GM12878 (cell line): ENCODE data around the gene DGKB. TPM values are rescaled to one million over a fixed set of nuclear protein-coding genes. Genes with fewer than 3 reads are reported as not detected.

Experiments
- ATAC-seq: fragments of 200-7000 bp; cut with Tn5 transposase; 3 replicates; pipeline ENCODE4 v1.9.1; 2020; ENCODE audit warnings: mild to moderate bottlenecking, moderate library complexity
- BruUV-seq: library from RNA; stranded (reverse); fragments of 400-500 nt; replicated peaks from 2 replicates; lab custom pipeline; 2021; lab: Mats Ljungman, UMichigan
- CTCF ChIA-PET: fragments of 300-600 bp; sonication (Branson Sonifier 250); formaldehyde crosslinking; extraction: SDS; loops from one replicate; lab custom pipeline; 2021; ENCODE audit warnings: inconsistent platforms; lab: Yijun Ruan, JAX
- POLR2A ChIA-PET: fragments of 350-600 bp; formaldehyde crosslinking; extraction: SDS; loops from one replicate; lab custom pipeline; 2021; ENCODE audit warnings: inconsistent platforms; lab: Charles Lee
- RAD21 ChIA-PET: fragments of 300-600 bp; sonication (Branson Sonifier 250); formaldehyde crosslinking; loops from one replicate; lab custom pipeline; 2023; ENCODE audit warnings: antibody characterized with exemption; ENCODE audit not compliant: unreplicated experiment; lab: Charles Lee
- SMC1A ChIA-PET: fragments of 300-600 bp; sonication (Branson Sonifier 250); formaldehyde crosslinking; loops from one replicate; lab custom pipeline; 2023; ENCODE audit not compliant: unreplicated experiment, uncharacterized antibody; lab: Charles Lee
- DNase-seq: peaks from one replicate; pipeline ENCODE4 v3.0.0-alpha.2; 2011; ENCODE audit warnings: low read depth, low spot score
- FAIRE-seq: peaks from 3 replicates; lab custom pipeline; 2011; peaks lifted over from hg19 to GRCh38; lab: Jason Lieb, UNC
- H2AFZ ChIP-seq: 2 replicates; pipeline ENCODE4 v1.6.0; 2011; ENCODE audit warnings: low read depth, low read length, control low read depth; ENCODE audit not compliant: control insufficient read depth
- H3K27ac ChIP-seq: 2 replicates; pipeline ENCODE4 v1.5.1; 2011; ENCODE audit warnings: control low read depth; ENCODE audit not compliant: control insufficient read depth, insufficient read depth
- H3K27me3 ChIP-seq, 2 experiments: replicated peaks in 1 of 2; 2 replicates each; pipeline versions ENCODE4 v1.6.0 to v1.6.1; 2011; ENCODE audit warnings: low read length in 1 of 2; ENCODE audit not compliant: control insufficient read depth in 2 of 2, insufficient read depth in 2 of 2
- H3K36me3 ChIP-seq, 2 experiments: 2 replicates each; pipeline ENCODE4 v1.5.1; 2011; ENCODE audit warnings: low read length in 1 of 2; ENCODE audit not compliant: control insufficient read depth in 2 of 2, insufficient read depth in 2 of 2
- H3K4me1 ChIP-seq: 2 replicates; pipeline ENCODE4 v1.6.1; 2011; ENCODE audit warnings: mild to moderate bottlenecking, low read length, moderate library complexity, mixed read lengths; ENCODE audit not compliant: control insufficient read depth, insufficient read depth
- H3K4me2 ChIP-seq: 2 replicates; pipeline ENCODE4 v1.6.0; 2011; ENCODE audit warnings: control low read depth; ENCODE audit not compliant: control insufficient read depth, insufficient read depth
- H3K4me3 ChIP-seq: fragments of 200-600 bp; sonication (generic); 2 replicates; pipeline ENCODE4 v1.5.1; 2016
- H3K79me2 ChIP-seq: 2 replicates; pipeline ENCODE4 v1.6.0; 2011; ENCODE audit warnings: low read length; ENCODE audit not compliant: control insufficient read depth, insufficient read depth
- H3K9ac ChIP-seq: 2 replicates; pipeline ENCODE4 v1.8.0; 2011; ENCODE audit warnings: low read length, control low read depth, mixed read lengths; ENCODE audit not compliant: control insufficient read depth, insufficient read depth
- H3K9me3 ChIP-seq: replicated peaks from 3 replicates; pipeline ENCODE4 v1.5.1; 2011; ENCODE audit warnings: mild to moderate bottlenecking, low read length; ENCODE audit not compliant: control insufficient read depth, insufficient read depth
- H4K20me1 ChIP-seq: 2 replicates; pipeline ENCODE4 v1.6.0; 2011; ENCODE audit not compliant: control insufficient read depth, insufficient read depth
- FOS ChIP-seq: IDR thresholded peaks from 3 replicates; pipeline ENCODE4 v1.6.1; 2011; ENCODE audit warnings: borderline replicate concordance; ENCODE audit not compliant: insufficient read length; ENCODE audit errors: extremely low read depth
- HDGF ChIP-seq: fragments of 450-650 bp; IDR thresholded peaks from 2 replicates; pipeline ENCODE4 v1.6.1; 2016; ENCODE audit warnings: antibody characterized with exemption
- IRF5 ChIP-seq: fragments of 450-650 bp; IDR thresholded peaks from 2 replicates; pipeline ENCODE4 v1.6.1; 2017; ENCODE audit warnings: borderline replicate concordance
- JUNB ChIP-seq: IDR thresholded peaks from 2 replicates; pipeline ENCODE4 v1.6.1; 2016; ENCODE audit warnings: antibody characterized with exemption, mild to moderate bottlenecking
- LARP7 ChIP-seq: fragments of 450-650 bp; IDR thresholded peaks from 2 replicates; pipeline ENCODE4 v1.6.1; 2017; ENCODE audit warnings: mild to moderate bottlenecking
- MXI1 ChIP-seq: fragments of 150-350 bp; IDR thresholded peaks from 2 replicates; pipeline ENCODE4 v1.6.1; 2011; ENCODE audit warnings: low read depth, mild to moderate bottlenecking, inconsistent platforms, low read length, improper control_type of control experiment
- NR2C1 ChIP-seq: fragments of 450-650 bp; IDR thresholded peaks from 2 replicates; pipeline ENCODE4 v1.6.1; 2017; ENCODE audit warnings: antibody characterized with exemption, mild to moderate bottlenecking, moderate library complexity
- PAX8 ChIP-seq: fragments of 450-650 bp; IDR thresholded peaks from 2 replicates; pipeline ENCODE4 v1.6.1; 2017; ENCODE audit warnings: mild to moderate bottlenecking, moderate library complexity
- POLR2A ChIP-seq: IDR thresholded peaks from 2 replicates; pipeline ENCODE4 v1.6.1; 2011; ENCODE audit warnings: low read depth, mild to moderate bottlenecking, low read length
- SIN3A ChIP-seq: IDR thresholded peaks from 2 replicates; pipeline ENCODE4 v1.6.1; 2012; ENCODE audit warnings: low read depth, low read length, improper control_type of control experiment
- SMAD1 ChIP-seq: fragments of 450-650 bp; IDR thresholded peaks from 2 replicates; pipeline ENCODE4 v1.6.1; 2018; ENCODE audit warnings: mild to moderate bottlenecking, low read depth; ENCODE audit not compliant: partially characterized antibody
- SMARCA5 ChIP-seq: fragments of 450-650 bp; IDR thresholded peaks from 2 replicates; pipeline ENCODE4 v1.6.1; 2017; ENCODE audit warnings: mild to moderate bottlenecking
- SPI1 ChIP-seq: IDR thresholded peaks from 2 replicates; pipeline ENCODE4 v1.6.1; 2011; ENCODE audit warnings: low read depth, mild to moderate bottlenecking, low read length, moderate library complexity, borderline replicate concordance; ENCODE audit not compliant: insufficient read depth
- SREBF2 ChIP-seq: IDR thresholded peaks from 2 replicates; pipeline ENCODE4 v1.6.1; 2012; ENCODE audit warnings: mild to moderate bottlenecking, low read length
- STAT1 ChIP-seq: fragments of 450-650 bp; conservative IDR thresholded peaks from 2 replicates; pipeline ENCODE4 v1.6.1; 2014; ENCODE audit warnings: antibody characterized with exemption, mild to moderate bottlenecking
- STAT3 ChIP-seq: IDR thresholded peaks from 2 replicates; pipeline ENCODE4 v1.6.1; 2011; ENCODE audit warnings: low read depth, low read length, improper control_type of control experiment
- WRNIP1 ChIP-seq: IDR thresholded peaks from 2 replicates; pipeline ENCODE4 v1.6.1; 2011; ENCODE audit warnings: low read depth, low read length, improper control_type of control experiment, borderline replicate concordance
- WGBS: methylation state at CpG from one replicate; pipeline ENCODE4 v1.1.6; 2016; ENCODE audit warnings: low lambda C conversion rate; ENCODE audit not compliant: insufficient replicate concordance, insufficient coverage; ENCODE audit errors: missing lambda C conversion rate; 5-methylcytosine and 5-hydroxymethylcytosine counted together
- in situ Hi-C: fragments of 300-500 bp; cut with MboI; formaldehyde crosslinking; loops from 9 replicates; pipeline ENCODE4 v1.14.3; 2018; ENCODE audit warnings: mixed read lengths
- intact Hi-C: fragments of 100-400 bp; cut with micrococcal nuclease; formaldehyde crosslinking; loops from one replicate; pipeline ENCODE4 v1.14.2; 2022; ENCODE audit not compliant: unreplicated experiment
- polyA plus RNA-seq, 11 experiments: library from polyadenylated mRNA; depleted of rRNA in 4 of 11; unstranded in 6 of 11; stranded (reverse) in 5 of 11; fragments of >200 nt; fragmentation: Nextera tagmentation in 4 of 11; fragmentation: Illumina TruSeq in 1 of 11; extraction: Ambion mirVana in 4 of 11; extraction: Trizol in 1 of 11; gene quantifications; 1 replicate in 1 of 11; 2 replicates in 10 of 11; pipeline versions ENCODE4 v1.2.1 to v1.2.3, GENCODE V29; 2011 to 2016; ENCODE audit warnings: inconsistent platforms in 2 of 11, missing spikeins in 2 of 11, low read depth in 1 of 11
- total RNA-seq, 4 experiments: library from RNA; depleted of rRNA in 3 of 4; stranded (reverse); fragments of >200 nt in 3 of 4; fragmentation: Illumina TruSeq in 1 of 4; extraction: Trizol in 1 of 4; gene quantifications; 2 replicates each; pipeline versions ENCODE4 v1.2.1 to v1.2.3, GENCODE V29; 2013 to 2021
- TF ChIP-seq, protein P1 (sequence below): IDR thresholded peaks from 2 replicates; pipeline ENCODE4 v1.6.1; 2011; ENCODE audit warnings: low read depth, low read length, improper control_type of control experiment, borderline replicate concordance

DGKB gene
- total and polyA plus RNA-seq, 10 of the 15 experiments (the other 5 are each of a cell fraction or from before 2014, with no cell fraction given): 0.02 to 0.10 (median 0.04) TPM; not detected in 6

DNA sequence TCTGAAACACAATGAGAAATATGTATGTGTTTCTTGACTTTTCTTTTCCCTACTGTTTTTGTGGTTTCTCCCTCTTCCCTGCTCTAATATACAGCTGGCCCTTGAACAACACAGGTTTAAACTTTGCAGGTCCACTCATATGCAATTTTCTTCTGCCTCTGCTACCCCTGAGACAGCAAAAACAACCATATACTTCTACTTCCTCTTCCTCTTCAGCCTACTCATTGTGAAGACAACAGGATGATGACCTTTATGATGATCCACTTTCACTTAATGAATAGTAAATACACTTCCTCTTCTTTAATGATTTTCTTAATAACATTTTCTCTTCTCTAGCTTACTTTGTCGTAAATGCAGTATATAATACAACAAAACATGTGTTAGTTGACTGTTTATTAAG, 35.0 kb upstream of the DGKB start:
- no peak overlapping the region for H3K4me3 ChIP-seq
- no peak overlapping the region for H3K4me2 ChIP-seq
- ATAC-seq: no peak; the same call in 2 of the 3 replicates
- FAIRE-seq: no peak
- 0% methylated on average over 1 of the region's 1 CpG for WGBS
- TF ChIP-seq STAT1 (no peak), FOS (no peak), STAT3 (no peak), SMARCA5 (no peak), POLR2A (no peak), NR2C1 (no peak), JUNB (no peak), LARP7 (no peak), HDGF (no peak), SREBF2 (no peak), IRF5 (no peak), WRNIP1 (no peak), SIN3A (no peak), SMAD1 (no peak), PAX8 (no peak), MXI1 (no peak), SPI1 (no peak)
- TF ChIP-seq, protein P1, sequence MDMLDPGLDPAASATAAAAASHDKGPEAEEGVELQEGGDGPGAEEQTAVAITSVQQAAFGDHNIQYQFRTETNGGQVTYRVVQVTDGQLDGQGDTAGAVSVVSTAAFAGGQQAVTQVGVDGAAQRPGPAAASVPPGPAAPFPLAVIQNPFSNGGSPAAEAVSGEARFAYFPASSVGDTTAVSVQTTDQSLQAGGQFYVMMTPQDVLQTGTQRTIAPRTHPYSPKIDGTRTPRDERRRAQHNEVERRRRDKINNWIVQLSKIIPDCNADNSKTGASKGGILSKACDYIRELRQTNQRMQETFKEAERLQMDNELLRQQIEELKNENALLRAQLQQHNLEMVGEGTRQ: no peak
- H3K27ac ChIP-seq: no peak overlapping the region
- no peak overlapping the region for H2AFZ ChIP-seq
- H3K36me3 ChIP-seq: no peaks in the 10 kb centered on the region
- no peak for DNase-seq
- H3K9ac ChIP-seq: no peak overlapping the region
- ChIA-PET CTCF (no interaction called here), RAD21 (no interaction called here), SMC1A (no interaction called here), POLR2A (no interaction called here)
- in situ Hi-C loops: no loop called here
- H3K9me3 ChIP-seq: no peaks in the 10 kb centered on the region
- no TSS peak for BruUV-seq
- no peaks in the 10 kb centered on the region for H4K20me1 ChIP-seq
- no peaks in the 10 kb centered on the region for H3K4me1 ChIP-seq
- no peaks in the 10 kb centered on the region for H3K27me3 ChIP-seq
- no peaks in the 10 kb centered on the region for H3K79me2 ChIP-seq
- intact Hi-C loops: no loop called here
